ENCODE measurements around the gene TAF4. TPM values are rescaled to one million over a fixed set of nuclear protein-coding genes. Genes with fewer than 3 reads are reported as not detected.

TAF4 gene
- total RNA-seq, 4 donors from 2014 or later = 18.0 to 31.8 (median 25.8) TPM

GRCh38 chr20:62039738-62040137 lies 25.9 kb downstream of the TAF4 start:
- Histone ChIP-seq H3K9me3 (no peaks in the 10 kb centered on the region), H3K27ac (no peak overlapping the region), H3K4me1 (no peaks in the 10 kb centered on the region), H3K4me3 (no peak overlapping the region), H3K27me3 (no peaks in the 10 kb centered on the region), H3K36me3 (no peaks in the 10 kb centered on the region)
- WGBS = 84% methylated on average over 6 of the region's 6 CpGs
- DNase-seq (ENCODE audit: low spot score in 2 of 2) = no peak
- TF ChIP-seq EP300 (IDR thresholded peaks at IDR 0.05) = no peak
- no peak for TF ChIP-seq POLR2A (IDR thresholded peaks at IDR 0.05)
- TF ChIP-seq POLR2AphosphoS5 (IDR thresholded peaks at IDR 0.05) = no peak
- no peak for TF ChIP-seq CTCF (IDR thresholded peaks at IDR 0.05)

- H3K4me3 ChIP-seq = no peak overlapping the region
- H3K4me1 ChIP-seq = peaks cover 20% of the 10 kb centered on the region
- no peaks in the 10 kb centered on the region for H3K27me3 ChIP-seq
- H3K27ac ChIP-seq = no peak overlapping the region
- 70% methylated on average over 13 of the region's 13 CpGs for WGBS
- no peaks in the 10 kb centered on the region for H3K9me3 ChIP-seq
- H3K36me3 ChIP-seq = no peaks in the 10 kb centered on the region
- TF ChIP-seq CTCF (IDR thresholded peaks at IDR 0.05) = no peak
- no peak for TF ChIP-seq POLR2AphosphoS5 (IDR thresholded peaks at IDR 0.05)
- no peak for TF ChIP-seq POLR2A (IDR thresholded peaks at IDR 0.05)
- TF ChIP-seq EP300 (IDR thresholded peaks at IDR 0.05) = no peak
- DNase-seq (ENCODE audit: low spot score in 2 of 2) = no peak
Measured at GRCh38 chr20:62032609-62033368, 32.9 kb downstream of the TAF4 start.

- TF ChIP-seq POLR2AphosphoS5 (IDR thresholded peaks at IDR 0.05) (no peak), CTCF (IDR thresholded peaks at IDR 0.05) (no peak), POLR2A (IDR thresholded peaks at IDR 0.05) (no peak), EP300 (IDR thresholded peaks at IDR 0.05) (no peak)
- no peak overlapping the region for H3K27ac ChIP-seq
- no peaks in the 10 kb centered on the region for H3K9me3 ChIP-seq
- WGBS = 93% methylated on average over 15 of the region's 15 CpGs
- no peaks in the 10 kb centered on the region for H3K27me3 ChIP-seq
- no peak for DNase-seq (ENCODE audit: low spot score in 2 of 2)
- H3K4me1 ChIP-seq = peaks cover 21% of the 10 kb centered on the region
- no peaks in the 10 kb centered on the region for H3K36me3 ChIP-seq
- no peak overlapping the region for H3K4me3 ChIP-seq
Measured at GRCh38 chr20:62031462-62032092, 34.1 kb downstream of the TAF4 start.

GRCh38 chr20:62030834-62031434 lies 34.7 kb downstream of the TAF4 start:
- no peaks in the 10 kb centered on the region for H3K27me3 ChIP-seq
- no peaks in the 10 kb centered on the region for H3K9me3 ChIP-seq
- 65% methylated on average over 14 of the region's 14 CpGs for WGBS
- H3K4me3 ChIP-seq = no peak overlapping the region
- TF ChIP-seq EP300 (IDR thresholded peaks at IDR 0.05) (no peak), POLR2AphosphoS5 (IDR thresholded peaks at IDR 0.05) (no peak), POLR2A (IDR thresholded peaks at IDR 0.05) (no peak), CTCF (IDR thresholded peaks at IDR 0.05) (no peak)
- peaks cover 26% of the 10 kb centered on the region for H3K4me1 ChIP-seq
- H3K36me3 ChIP-seq = no peaks in the 10 kb centered on the region
- DNase-seq (ENCODE audit: low spot score in 2 of 2) = no peak
- no peak overlapping the region for H3K27ac ChIP-seq

- Histone ChIP-seq H3K4me1 (peaks cover 32% of the 10 kb centered on the region), H3K9me3 (no peaks in the 10 kb centered on the region), H3K27me3 (no peaks in the 10 kb centered on the region), H3K4me3 (no peak overlapping the region), H3K36me3 (no peaks in the 10 kb centered on the region), H3K27ac (no peak overlapping the region)
- no peak for TF ChIP-seq EP300 (IDR thresholded peaks at IDR 0.05)
- TF ChIP-seq POLR2AphosphoS5 (IDR thresholded peaks at IDR 0.05) = no peak
- no peak for TF ChIP-seq CTCF (IDR thresholded peaks at IDR 0.05)
- no peak for TF ChIP-seq POLR2A (IDR thresholded peaks at IDR 0.05)
- no peak for DNase-seq (ENCODE audit: low spot score in 2 of 2)
- WGBS = 83% methylated on average over 9 of the region's 9 CpGs
Measured at GRCh38 chr20:62030357-62030756, 35.3 kb downstream of the TAF4 start.
